GM12878 (cell line): Measurements from ENCODE around the gene PARP6. TPM values are rescaled to one million over a fixed set of nuclear protein-coding genes. Genes with fewer than 3 reads are reported as not detected.

Experiments used
- ATAC-seq: fragments of 200-7000 bp; cut with Tn5 transposase; 3 replicates; pipeline ENCODE4 v1.9.1; 2020; ENCODE audit warnings: mild to moderate bottlenecking, moderate library complexity
- BruUV-seq: library from RNA; stranded (reverse); fragments of 400-500 nt; replicated peaks from 2 replicates; lab custom pipeline; 2021; lab: Mats Ljungman, UMichigan
- CTCF ChIA-PET: fragments of 300-600 bp; sonication (Branson Sonifier 250); formaldehyde crosslinking; extraction: SDS; loops from one replicate; lab custom pipeline; 2021; ENCODE audit warnings: inconsistent platforms; lab: Yijun Ruan, JAX
- POLR2A ChIA-PET: fragments of 350-600 bp; formaldehyde crosslinking; extraction: SDS; loops from one replicate; lab custom pipeline; 2021; ENCODE audit warnings: inconsistent platforms; lab: Charles Lee
- RAD21 ChIA-PET: fragments of 300-600 bp; sonication (Branson Sonifier 250); formaldehyde crosslinking; loops from one replicate; lab custom pipeline; 2023; ENCODE audit warnings: antibody characterized with exemption; ENCODE audit not compliant: unreplicated experiment; lab: Charles Lee
- SMC1A ChIA-PET: fragments of 300-600 bp; sonication (Branson Sonifier 250); formaldehyde crosslinking; loops from one replicate; lab custom pipeline; 2023; ENCODE audit not compliant: unreplicated experiment, uncharacterized antibody; lab: Charles Lee
- DNase-seq: peaks from one replicate; pipeline ENCODE4 v3.0.0-alpha.2; 2011; ENCODE audit warnings: low read depth, low spot score
- FAIRE-seq: peaks from 3 replicates; lab custom pipeline; 2011; peaks lifted over from hg19 to GRCh38; lab: Jason Lieb, UNC
- H2AFZ ChIP-seq: 2 replicates; pipeline ENCODE4 v1.6.0; 2011; ENCODE audit warnings: low read depth, low read length, control low read depth; ENCODE audit not compliant: control insufficient read depth
- H3K27ac ChIP-seq: 2 replicates; pipeline ENCODE4 v1.5.1; 2011; ENCODE audit warnings: control low read depth; ENCODE audit not compliant: control insufficient read depth, insufficient read depth
- H3K27me3 ChIP-seq, 2 experiments: replicated peaks in 1 of 2; 2 replicates each; pipeline versions ENCODE4 v1.6.0 to v1.6.1; 2011; ENCODE audit warnings: low read length in 1 of 2; ENCODE audit not compliant: control insufficient read depth in 2 of 2, insufficient read depth in 2 of 2
- H3K36me3 ChIP-seq, 2 experiments: 2 replicates each; pipeline ENCODE4 v1.5.1; 2011; ENCODE audit warnings: low read length in 1 of 2; ENCODE audit not compliant: control insufficient read depth in 2 of 2, insufficient read depth in 2 of 2
- H3K4me1 ChIP-seq: 2 replicates; pipeline ENCODE4 v1.6.1; 2011; ENCODE audit warnings: mild to moderate bottlenecking, low read length, moderate library complexity, mixed read lengths; ENCODE audit not compliant: control insufficient read depth, insufficient read depth
- H3K4me2 ChIP-seq: 2 replicates; pipeline ENCODE4 v1.6.0; 2011; ENCODE audit warnings: control low read depth; ENCODE audit not compliant: control insufficient read depth, insufficient read depth
- H3K4me3 ChIP-seq: fragments of 200-600 bp; sonication (generic); 2 replicates; pipeline ENCODE4 v1.5.1; 2016
- H3K79me2 ChIP-seq: 2 replicates; pipeline ENCODE4 v1.6.0; 2011; ENCODE audit warnings: low read length; ENCODE audit not compliant: control insufficient read depth, insufficient read depth
- H3K9ac ChIP-seq: 2 replicates; pipeline ENCODE4 v1.8.0; 2011; ENCODE audit warnings: low read length, control low read depth, mixed read lengths; ENCODE audit not compliant: control insufficient read depth, insufficient read depth
- H3K9me3 ChIP-seq: replicated peaks from 3 replicates; pipeline ENCODE4 v1.5.1; 2011; ENCODE audit warnings: mild to moderate bottlenecking, low read length; ENCODE audit not compliant: control insufficient read depth, insufficient read depth
- H4K20me1 ChIP-seq: 2 replicates; pipeline ENCODE4 v1.6.0; 2011; ENCODE audit not compliant: control insufficient read depth, insufficient read depth
- BCL3 ChIP-seq: IDR thresholded peaks from 2 replicates; pipeline ENCODE4 v1.6.1; 2011; ENCODE audit warnings: borderline replicate concordance, low read depth, mild to moderate bottlenecking, moderate library complexity, low read length; ENCODE audit not compliant: insufficient read depth, poor library complexity, severe bottlenecking
- FOXK2 ChIP-seq: fragments of 450-650 bp; IDR thresholded peaks from 2 replicates; pipeline ENCODE4 v1.6.1; 2017; ENCODE audit warnings: mild to moderate bottlenecking, moderate library complexity
- GATAD2B ChIP-seq: fragments of 450-650 bp; conservative IDR thresholded peaks from 2 replicates; pipeline ENCODE4 v1.6.1; 2017; ENCODE audit warnings: low read depth, mild to moderate bottlenecking, moderate library complexity
- IRF5 ChIP-seq: fragments of 450-650 bp; IDR thresholded peaks from 2 replicates; pipeline ENCODE4 v1.6.1; 2017; ENCODE audit warnings: borderline replicate concordance
- MLLT1 ChIP-seq: fragments of 450-650 bp; IDR thresholded peaks from 2 replicates; pipeline ENCODE4 v1.6.1; 2016; ENCODE audit warnings: mild to moderate bottlenecking
- NR2C1 ChIP-seq: fragments of 450-650 bp; IDR thresholded peaks from 2 replicates; pipeline ENCODE4 v1.6.1; 2017; ENCODE audit warnings: antibody characterized with exemption, mild to moderate bottlenecking, moderate library complexity
- PAX8 ChIP-seq: fragments of 450-650 bp; IDR thresholded peaks from 2 replicates; pipeline ENCODE4 v1.6.1; 2017; ENCODE audit warnings: mild to moderate bottlenecking, moderate library complexity
- SMAD5 ChIP-seq: IDR thresholded peaks from 2 replicates; pipeline ENCODE4 v1.6.1; 2016; ENCODE audit warnings: antibody characterized with exemption, low read depth
- SMC3 ChIP-seq: IDR thresholded peaks from 2 replicates; pipeline ENCODE4 v1.6.1; 2011; ENCODE audit warnings: low read length, improper control_type of control experiment, borderline replicate concordance
- SPI1 ChIP-seq: IDR thresholded peaks from 2 replicates; pipeline ENCODE4 v1.6.1; 2011; ENCODE audit warnings: low read depth, mild to moderate bottlenecking, low read length, moderate library complexity, borderline replicate concordance; ENCODE audit not compliant: insufficient read depth
- TCF3 ChIP-seq: IDR thresholded peaks from 2 replicates; pipeline ENCODE4 v1.6.1; 2012; ENCODE audit warnings: low read depth, mild to moderate bottlenecking, low read length, borderline replicate concordance; ENCODE audit not compliant: insufficient read depth
- WGBS: methylation state at CpG from one replicate; pipeline ENCODE4 v1.1.6; 2016; ENCODE audit warnings: low lambda C conversion rate; ENCODE audit not compliant: insufficient replicate concordance, insufficient coverage; ENCODE audit errors: missing lambda C conversion rate; 5-methylcytosine and 5-hydroxymethylcytosine counted together
- in situ Hi-C: fragments of 300-500 bp; cut with MboI; formaldehyde crosslinking; loops from 9 replicates; pipeline ENCODE4 v1.14.3; 2018; ENCODE audit warnings: mixed read lengths
- intact Hi-C: fragments of 100-400 bp; cut with micrococcal nuclease; formaldehyde crosslinking; loops from one replicate; pipeline ENCODE4 v1.14.2; 2022; ENCODE audit not compliant: unreplicated experiment
- polyA plus RNA-seq, 11 experiments: library from polyadenylated mRNA; depleted of rRNA in 4 of 11; unstranded in 6 of 11; stranded (reverse) in 5 of 11; fragments of >200 nt; fragmentation: Nextera tagmentation in 4 of 11; fragmentation: Illumina TruSeq in 1 of 11; extraction: Ambion mirVana in 4 of 11; extraction: Trizol in 1 of 11; gene quantifications; 1 replicate in 1 of 11; 2 replicates in 10 of 11; pipeline versions ENCODE4 v1.2.1 to v1.2.3, GENCODE V29; 2011 to 2016; ENCODE audit warnings: inconsistent platforms in 2 of 11, missing spikeins in 2 of 11, low read depth in 1 of 11
- total RNA-seq, 4 experiments: library from RNA; depleted of rRNA in 3 of 4; stranded (reverse); fragments of >200 nt in 3 of 4; fragmentation: Illumina TruSeq in 1 of 4; extraction: Trizol in 1 of 4; gene quantifications; 2 replicates each; pipeline versions ENCODE4 v1.2.1 to v1.2.3, GENCODE V29; 2013 to 2021

PARP6 gene
- total and polyA plus RNA-seq, 10 of the 15 experiments (the other 5 are each of a cell fraction or from before 2014, with no cell fraction given): 14.3 to 73.5 (median 26.9) TPM

GRCh38 chr15:72203507-72203837 lies 68.9 kb downstream of the PARP6 start:
- Histone ChIP-seq H4K20me1 (peaks cover 26% of the 10 kb centered on the region), H3K4me2 (no peak overlapping the region), H3K9ac (no peak overlapping the region), H3K79me2 (no peaks in the 10 kb centered on the region), H3K4me1 (no peaks in the 10 kb centered on the region), H3K9me3 (no peaks in the 10 kb centered on the region), H2AFZ (no peak overlapping the region), H3K36me3 (peaks cover 80 to 83% of the 10 kb centered on the region in 2 experiments), H3K27me3 (no peaks in the 10 kb centered on the region), H3K27ac (no peak overlapping the region), H3K4me3 (no peak overlapping the region)
- BruUV-seq: no TSS peak
- ChIA-PET RAD21 (interaction anchor here (1.0 kb wide), 1 partner anchor 23 kb away, joined by 4 read pairs; no protein-coding TSS in a partner anchor), POLR2A (no interaction called here), SMC1A (interaction anchor here (1.1 kb wide), 1 partner anchor 35 kb away, joined by 3 read pairs; no protein-coding TSS in a partner anchor), CTCF (no interaction called here)
- WGBS: 75% methylated on average over 5 of the region's 5 CpGs
- intact Hi-C loops: no loop called here
- FAIRE-seq: no peak
- in situ Hi-C loops: no loop called here
- DNase-seq: no peak
- ATAC-seq: no peak
- TF ChIP-seq NR2C1: no peak
- no peak for TF ChIP-seq PAX8
- TF ChIP-seq SPI1: no peak
- no peak for TF ChIP-seq BCL3
- no peak for TF ChIP-seq SMC3
- TF ChIP-seq TCF3: no peak
- TF ChIP-seq SMAD5: no peak
- TF ChIP-seq FOXK2: no peak
- no peak for TF ChIP-seq IRF5
- no peak for TF ChIP-seq MLLT1
- TF ChIP-seq GATAD2B: no peak
